ENCODE data around the gene BST2.

BST2 gene

GRCh38 chr19:17402982-17403855, 2.2 kb downstream of the BST2 start:
- Histone ChIP-seq H3K27me3 (ENCODE audit: insufficient read depth, low read depth) (no peaks in the 10 kb centered on the region), H3K79me2 (ENCODE audit: insufficient read depth, low read depth) (peaks cover 32% of the 10 kb centered on the region), H3K9ac (no peak overlapping the region), H3K4me3 (IDR thresholded peaks at IDR 0.05; ENCODE audit: insufficient read depth, low read depth, low read length) (no peak overlapping the region), H3K4me2 (peak overlapping the region; percentile 81), H4K20me1 (ENCODE audit: insufficient read depth) (0 out of 2 replicates have a peak, but pooled peaks cover 7% of the 10 kb centered on the region), H3K27ac (peak overlapping the region; percentile 14; the same call in 1 of the 2 replicates), H3K36me3 (ENCODE audit: insufficient read depth) (no peaks in the 10 kb centered on the region), H3K4me1 (ENCODE audit: low read depth, poor library complexity, severe bottlenecking) (peaks cover 33% of the 10 kb centered on the region), H2AFZ (ENCODE audit: low read depth) (no peak overlapping the region)
- TF ChIP-seq CTCF (conservative IDR thresholded peaks at IDR 0.05; ENCODE audit: low read depth, low read length), result no peak

GRCh38 chr19:17401628-17402027, 3.8 kb downstream of the BST2 start:
- H3K4me1 ChIP-seq (ENCODE audit: low read depth, poor library complexity, severe bottlenecking), result peaks cover 17% of the 10 kb centered on the region
- H3K27ac ChIP-seq, result no peak overlapping the region
- no peak overlapping the region for H3K4me3 ChIP-seq (IDR thresholded peaks at IDR 0.05; ENCODE audit: insufficient read depth, low read depth, low read length)
- no peak overlapping the region for H3K9ac ChIP-seq
- no peaks in the 10 kb centered on the region for H3K27me3 ChIP-seq (ENCODE audit: insufficient read depth, low read depth)
- peaks cover 32% of the 10 kb centered on the region for H3K79me2 ChIP-seq (ENCODE audit: insufficient read depth, low read depth)
- no peak overlapping the region for H2AFZ ChIP-seq (ENCODE audit: low read depth)
- no peak overlapping the region for H3K4me2 ChIP-seq
- no peaks in the 10 kb centered on the region for H3K36me3 ChIP-seq (ENCODE audit: insufficient read depth)
- no peak for TF ChIP-seq CTCF (conservative IDR thresholded peaks at IDR 0.05; ENCODE audit: low read depth, low read length)
- H4K20me1 ChIP-seq (ENCODE audit: insufficient read depth), result 0 out of 2 replicates have a peak, but pooled peaks cover 7% of the 10 kb centered on the region

GRCh38 chr19:17398902-17399527, 6.4 kb downstream of the BST2 start:
- Histone ChIP-seq H4K20me1 (ENCODE audit: insufficient read depth) (0 out of 2 replicates have a peak, but pooled peaks cover 7% of the 10 kb centered on the region), H3K9ac (no peak overlapping the region), H3K4me3 (IDR thresholded peaks at IDR 0.05; ENCODE audit: insufficient read depth, low read depth, low read length) (no peak overlapping the region), H2AFZ (ENCODE audit: low read depth) (no peak overlapping the region), H3K36me3 (ENCODE audit: insufficient read depth) (no peaks in the 10 kb centered on the region), H3K4me2 (no peak overlapping the region), H3K27me3 (ENCODE audit: insufficient read depth, low read depth) (no peaks in the 10 kb centered on the region), H3K4me1 (ENCODE audit: low read depth, poor library complexity, severe bottlenecking) (peaks cover 7% of the 10 kb centered on the region), H3K27ac (no peak overlapping the region), H3K79me2 (ENCODE audit: insufficient read depth, low read depth) (peaks cover 18% of the 10 kb centered on the region)
- no peak for TF ChIP-seq CTCF (conservative IDR thresholded peaks at IDR 0.05; ENCODE audit: low read depth, low read length)

GRCh38 chr19:17394891-17395415, 10.5 kb downstream of the BST2 start:
- H3K4me2 ChIP-seq, result no peak overlapping the region
- no peak overlapping the region for H3K4me3 ChIP-seq (IDR thresholded peaks at IDR 0.05; ENCODE audit: insufficient read depth, low read depth, low read length)
- no peak for TF ChIP-seq CTCF (conservative IDR thresholded peaks at IDR 0.05; ENCODE audit: low read depth, low read length)
- no peak overlapping the region for H3K27ac ChIP-seq
- no peak overlapping the region for H3K9ac ChIP-seq
- peaks cover 24% of the 10 kb centered on the region for H3K4me1 ChIP-seq (ENCODE audit: low read depth, poor library complexity, severe bottlenecking)
- peaks cover 3% of the 10 kb centered on the region; the same call in 1 of the 2 replicates for H3K27me3 ChIP-seq (ENCODE audit: insufficient read depth, low read depth)
- no peaks in the 10 kb centered on the region for H3K79me2 ChIP-seq (ENCODE audit: insufficient read depth, low read depth)
- H2AFZ ChIP-seq (ENCODE audit: low read depth), result no peak overlapping the region
- H4K20me1 ChIP-seq (ENCODE audit: insufficient read depth), result no peaks in the 10 kb centered on the region
- H3K36me3 ChIP-seq (ENCODE audit: insufficient read depth), result no peaks in the 10 kb centered on the region

All from KMS-11 (cell line).